GM21381 (cell line): ENCODE results near the gene COL4A2.
"Not testable (repeated sequence)": the region's sequence is repeated elsewhere in the genome, so short reads cannot be mapped to it uniquely, and the experiment has no call there.

Experiments
- ATAC-seq: cut with Tn5 transposase; IDR thresholded peaks from one replicate; pipeline ENCODE4 v1.9.1; 2021; ENCODE audit warnings: mild to moderate bottlenecking, moderate library complexity; ENCODE audit not compliant: unreplicated experiment

The COL4A2 gene

GRCh38 chr13:110305544-110305943 is 1.5 kb upstream of the COL4A2 start:
- ATAC-seq = no peak

DNA sequence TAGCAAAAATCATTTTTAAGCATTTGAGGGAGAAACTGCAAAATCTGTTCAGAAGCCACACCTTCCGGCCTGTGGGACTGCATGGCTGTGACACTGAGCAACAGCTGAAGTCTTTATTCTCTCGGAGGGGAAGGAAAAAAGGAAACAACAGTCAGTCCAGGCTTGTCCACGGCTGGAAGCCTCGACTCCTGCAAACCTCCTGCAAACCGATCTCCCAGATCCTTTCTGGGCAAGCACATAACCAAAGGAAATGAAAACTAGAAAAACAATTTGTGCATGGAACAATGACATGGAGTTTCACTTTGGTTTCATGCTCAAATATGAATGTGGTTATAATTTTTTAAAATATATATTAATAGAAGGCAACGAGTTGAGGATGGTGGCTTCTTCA is 1.1 kb upstream of the COL4A2 start:
- ATAC-seq = no peak

DNA sequence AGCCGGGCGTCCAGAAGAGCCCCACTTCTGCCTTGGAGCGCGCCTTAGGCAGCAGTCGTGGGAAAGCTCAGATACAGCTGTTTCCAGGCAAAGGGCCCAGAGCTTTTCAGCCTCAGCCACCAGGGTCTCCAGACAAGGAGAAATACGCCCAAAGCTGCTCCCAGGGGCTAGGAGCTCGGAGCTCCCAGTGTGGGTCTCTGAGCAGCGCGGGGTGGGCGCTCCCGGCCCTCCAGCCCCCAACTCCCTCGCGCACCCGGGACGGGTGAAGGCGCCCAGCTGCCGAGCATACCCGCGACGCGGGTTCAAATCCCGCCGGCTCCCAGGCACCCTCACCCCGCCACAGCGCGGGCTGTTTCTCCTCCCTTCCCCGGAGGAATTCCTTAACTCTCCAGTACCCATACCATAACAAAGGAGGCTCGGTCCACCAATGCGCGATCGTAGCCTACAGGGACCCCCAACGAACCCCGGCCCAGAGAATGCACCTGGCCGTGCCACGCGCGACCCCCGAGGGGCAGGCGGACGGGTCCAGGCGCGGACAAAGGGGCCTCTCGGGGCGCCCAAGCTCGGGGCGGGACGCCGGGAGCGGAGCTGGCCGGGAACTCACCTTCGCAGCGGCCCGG is 634 bp upstream of the COL4A2 start:
- no peak for ATAC-seq

DNA sequence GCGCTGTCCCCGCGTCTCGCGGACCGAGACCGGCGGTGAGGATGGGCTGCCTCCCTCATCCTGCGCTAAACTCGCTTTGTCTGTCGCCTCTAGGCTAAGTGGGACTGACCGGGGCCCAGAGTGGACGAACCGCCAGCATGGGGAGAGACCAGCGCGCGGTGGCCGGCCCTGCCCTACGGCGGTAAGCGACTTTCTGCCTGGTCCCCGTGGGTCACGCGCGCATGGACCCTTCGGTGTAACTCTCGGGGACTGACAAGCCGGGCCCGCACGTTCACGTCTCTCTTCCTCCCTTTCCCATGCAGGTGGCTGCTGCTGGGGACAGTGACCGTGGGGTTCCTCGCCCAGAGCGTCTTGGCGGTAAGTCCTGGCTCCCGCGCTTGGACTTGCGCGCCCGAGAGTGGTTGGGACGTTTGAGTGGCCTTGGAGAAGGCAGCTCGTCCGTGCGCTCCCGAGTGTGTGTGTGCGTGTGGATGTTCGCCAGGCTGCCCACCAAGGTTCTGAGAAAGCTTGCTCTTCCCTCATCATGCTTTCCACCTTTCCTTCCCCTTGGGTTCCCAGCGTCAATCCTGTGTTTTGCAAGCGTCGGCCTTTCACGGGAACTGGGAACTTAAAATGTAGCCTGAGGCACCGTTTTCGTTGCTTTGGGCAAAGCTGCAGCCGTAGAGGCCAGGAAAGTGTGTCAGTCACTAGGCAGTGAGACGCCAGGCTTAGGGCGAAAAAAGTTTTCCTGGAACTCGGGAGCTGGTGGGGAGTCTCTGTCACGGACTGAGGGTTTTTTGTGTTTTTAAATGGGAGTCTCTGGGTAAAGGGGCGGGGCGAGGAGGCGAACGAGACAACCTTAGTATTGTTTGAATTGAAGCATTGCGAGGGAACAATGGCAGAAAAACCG is 927 bp downstream of the COL4A2 start:
- ATAC-seq = no peak

GRCh38 chr13:110308656-110309359 is 1.7 kb downstream of the COL4A2 start:
- ATAC-seq = no peak

DNA sequence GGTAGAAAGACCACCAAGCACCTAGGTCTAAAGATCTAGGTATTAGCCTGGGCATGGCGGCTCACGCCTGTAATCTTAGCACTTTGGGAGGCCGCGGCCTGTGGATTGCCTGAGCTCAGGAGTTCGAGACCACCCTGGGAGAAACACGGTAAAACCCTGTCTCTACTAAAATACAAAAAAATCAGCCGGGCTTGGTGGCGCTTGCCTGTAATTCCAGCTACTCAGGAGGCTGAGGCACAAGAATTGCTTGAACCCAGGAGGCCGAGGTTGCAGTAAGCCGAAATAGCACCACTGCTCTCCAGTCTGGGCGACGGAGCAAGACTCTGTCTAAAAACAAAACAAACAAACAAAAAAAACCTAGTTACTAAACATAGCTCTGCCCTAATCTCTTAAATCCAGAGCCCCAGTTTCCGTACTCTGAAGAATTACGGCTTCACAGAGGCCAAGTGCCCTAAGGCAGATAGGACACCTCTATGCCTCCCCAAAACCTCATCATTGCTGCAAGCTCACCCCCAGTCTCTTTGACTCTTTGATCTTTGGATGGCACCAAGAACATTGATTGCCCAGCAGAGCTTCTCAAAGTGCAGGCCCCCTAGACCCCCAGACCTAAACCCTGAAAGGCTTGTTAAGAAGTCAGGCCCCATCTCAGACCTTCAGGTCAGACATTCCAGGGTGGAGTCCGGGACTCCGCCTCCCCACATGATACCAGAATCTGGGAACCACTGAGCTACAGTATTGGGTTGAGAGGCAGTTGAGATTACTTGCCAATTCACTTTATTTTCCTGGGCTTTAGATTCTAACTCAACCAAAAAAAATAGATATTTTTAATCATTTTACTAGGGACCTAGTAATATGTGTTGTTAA is 2.8 kb downstream of the COL4A2 start:
- ATAC-seq = no peak

DNA sequence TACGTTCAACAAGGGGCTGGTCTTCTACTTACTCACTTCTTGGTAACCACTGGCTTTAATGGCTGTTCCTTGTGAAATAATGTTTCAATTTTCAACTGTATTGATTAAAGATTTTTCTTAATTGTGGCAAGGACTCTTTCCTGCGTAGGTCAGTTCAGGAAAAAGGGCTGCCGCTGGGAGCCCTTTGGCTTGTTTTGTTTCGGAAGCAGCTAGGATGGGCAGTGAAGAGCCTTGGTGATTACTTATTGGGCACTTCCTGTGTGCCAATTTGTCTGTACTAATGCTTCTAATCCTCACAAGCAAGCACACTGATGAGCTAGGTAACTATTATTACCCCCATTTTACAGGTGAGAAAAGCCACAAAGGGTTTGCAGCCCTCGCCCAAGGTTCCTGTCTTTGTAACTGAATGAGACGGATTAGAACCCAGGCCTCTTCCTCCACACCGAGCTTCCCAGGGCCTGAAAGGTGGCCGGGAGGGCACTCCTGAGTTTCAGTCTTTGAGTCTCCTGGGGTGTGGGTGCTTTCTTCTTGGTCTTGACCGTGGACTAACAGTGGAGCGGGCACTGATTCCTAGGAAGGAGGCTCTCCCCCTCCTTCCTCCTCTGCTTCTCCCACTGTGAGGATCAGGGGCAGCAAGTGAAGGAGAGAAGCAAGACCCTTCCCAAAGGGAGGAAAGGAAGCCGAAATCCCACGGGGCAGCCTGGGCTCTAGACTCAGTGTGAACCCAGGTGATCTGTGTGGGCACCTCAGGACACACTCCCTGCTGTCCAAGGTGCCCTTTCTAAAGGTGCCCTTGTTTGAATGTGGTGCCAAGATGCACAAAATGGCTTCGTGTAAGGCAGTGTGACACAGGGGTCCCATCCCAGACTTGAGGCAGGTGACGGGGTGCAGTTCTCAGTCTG is 3.7 kb downstream of the COL4A2 start:
- ATAC-seq = no peak

GRCh38 chr13:110311443-110312338 is 4.6 kb downstream of the COL4A2 start:
- no peak for ATAC-seq

DNA sequence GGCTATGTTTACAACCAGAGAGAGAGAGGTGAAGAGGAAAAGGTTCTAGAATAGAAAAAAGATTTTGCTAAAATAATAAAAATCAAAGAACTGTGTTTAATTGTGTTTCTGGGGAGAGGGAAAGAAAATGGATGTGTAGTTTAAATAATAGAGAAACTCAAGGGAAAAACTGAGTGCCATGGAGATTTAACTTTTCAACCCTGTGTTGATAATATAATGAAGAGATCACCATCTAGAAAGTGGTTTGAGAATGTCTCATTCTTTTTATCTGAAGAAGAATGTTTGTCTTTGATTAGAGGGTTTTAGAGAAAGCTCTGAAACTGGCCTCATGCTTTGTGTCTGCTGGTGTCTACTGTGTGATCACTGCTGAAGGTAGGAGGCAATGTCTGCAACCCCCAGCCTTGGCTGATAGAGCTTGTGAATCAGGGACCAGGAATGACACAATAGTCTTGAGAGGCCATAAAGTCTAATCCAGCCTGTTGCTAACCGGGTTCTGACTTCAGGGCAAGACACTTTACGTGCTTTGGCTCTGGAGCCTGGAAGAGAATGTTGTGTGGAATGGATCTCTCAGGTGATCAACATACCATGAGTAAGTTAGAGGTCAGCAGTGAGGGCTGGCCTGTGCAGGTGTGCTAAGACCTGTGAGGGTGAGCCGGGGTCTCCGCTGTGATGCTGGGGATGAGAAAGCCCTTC is 5.4 kb downstream of the COL4A2 start:
- ATAC-seq = no peak

GRCh38 chr13:110313261-110313660 is 6.2 kb downstream of the COL4A2 start:
- not testable (repeated sequence) for ATAC-seq

DNA sequence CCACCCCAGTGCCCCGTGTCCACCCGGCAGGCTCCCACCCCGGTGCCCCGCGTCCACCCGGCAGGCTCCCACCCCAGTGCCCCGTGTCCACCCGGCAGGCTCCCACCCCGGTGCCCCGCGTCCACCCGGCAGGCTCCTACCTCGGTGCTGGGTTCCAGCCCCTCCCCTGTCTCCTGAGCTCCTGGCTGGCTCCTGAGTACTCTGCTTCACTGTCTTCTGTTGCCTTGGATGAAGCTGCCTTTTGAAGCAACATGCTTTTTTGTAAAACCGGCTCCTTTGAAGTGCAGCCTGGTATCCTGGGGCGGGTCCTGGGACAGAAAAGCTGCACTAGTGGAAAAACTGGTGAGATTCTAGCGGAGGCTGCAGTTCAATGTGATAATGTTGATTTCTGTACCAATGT is 6.6 kb downstream of the COL4A2 start:
- not testable (repeated sequence) for ATAC-seq

GRCh38 chr13:110314516-110315245 is 7.6 kb downstream of the COL4A2 start:
- no peak for ATAC-seq

- ATAC-seq = no peak
Observed at GRCh38 chr13:110316196-110316595, 9.1 kb downstream of the COL4A2 start.

DNA sequence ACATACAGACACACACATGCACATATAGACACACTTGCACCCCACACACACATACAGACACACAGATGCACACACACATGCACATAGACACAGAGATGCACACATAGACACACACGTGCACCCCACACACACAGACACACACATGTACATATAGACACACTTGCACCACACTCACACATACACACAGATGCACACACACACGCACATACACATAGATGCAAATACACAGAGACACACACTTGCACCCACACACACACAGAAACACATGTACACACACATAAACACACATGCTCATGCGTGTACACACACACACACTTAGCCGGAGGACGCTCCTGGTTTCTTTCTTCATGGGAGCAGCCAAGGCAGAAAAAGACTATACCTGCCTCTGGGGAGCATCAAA is 10.0 kb downstream of the COL4A2 start:
- ATAC-seq = no peak

GRCh38 chr13:110317496-110318195 is 10.6 kb downstream of the COL4A2 start:
- no peak for ATAC-seq

GRCh38 chr13:110318920-110319319 is 11.8 kb downstream of the COL4A2 start:
- no peak for ATAC-seq

GRCh38 chr13:110319397-110319773 is 12.3 kb downstream of the COL4A2 start:
- ATAC-seq = no peak
